Breast epithelium (tissue), 3 donors: Measurements from ENCODE around the gene DDX56.

ENCODE experiments used
- CTCF ChIP-seq, 3 donors: fragments of 450-650 bp; IDR thresholded peaks; one replicate each; pipeline ENCODE4 v1.5.1; 2016 to 2017; ENCODE audit warnings: antibody characterized with exemption in 3 of 3, mild to moderate bottlenecking in 3 of 3, moderate library complexity in 3 of 3
- POLR2A ChIP-seq: fragments of 450-650 bp; IDR thresholded peaks from one replicate; pipeline ENCODE4 v1.6.1; 2016; ENCODE audit warnings: antibody characterized with exemption, mild to moderate bottlenecking, moderate library complexity
- POLR2AphosphoS5 ChIP-seq, 3 donors: sonication (generic); formaldehyde crosslinking; IDR thresholded peaks; one replicate each; pipeline ENCODE4 v1.6.1; 2017; ENCODE audit warnings: antibody characterized with exemption in 3 of 3

GRCh38 chr7:44534087-44534486, 39.6 kb downstream of the DDX56 start:
- no peak for TF ChIP-seq CTCF (IDR thresholded peaks at IDR 0.05)
- TF ChIP-seq POLR2A: no peak
- no peak for TF ChIP-seq POLR2AphosphoS5 (IDR thresholded peaks at IDR 0.05)
